ENCODE measurements around the gene ZNF883.
"Not testable (repeated sequence)": the region's sequence is repeated elsewhere in the genome, so short reads cannot be mapped to it uniquely, and the experiment has no call there.

Gene ZNF883

GRCh38 chr9:113011911-113012381 is at the start of gene ZNF883:
TSS of gene ZNF883 (minus strand) at chr9:113012192.
- no peak for DNase-seq

GRCh38 chr9:113061072-113061850 is 49.3 kb upstream of the ZNF883 start:
- not testable (repeated sequence) for DNase-seq

GRCh38 chr9:113059581-113060284 is 47.7 kb upstream of the ZNF883 start:
- DNase-seq, result not testable (repeated sequence)

GRCh38 chr9:113057193-113057592 is 45.2 kb upstream of the ZNF883 start:
- DNase-seq, result no peak

- no peak for DNase-seq
These were observed 44.5 kb upstream of the ZNF883 start, which contains the start of gene ZFP37 for GRCh38 chr9:113056191-113057106. TSS of gene ZFP37 (minus strand) at chr9:113056724. CDS start at chr9:113056688, 36 bp downstream.

GRCh38 chr9:113042884-113043657 is 31.1 kb upstream of the ZNF883 start:
- no peak for DNase-seq

GRCh38 chr9:113026200-113026599 is 14.2 kb upstream of the ZNF883 start:
- DNase-seq, result no peak

- no peak for DNase-seq
These were observed 6.3 kb upstream of the ZNF883 start for GRCh38 chr9:113018247-113018646.

- no peak for DNase-seq
These were observed 500 bp upstream of the ZNF883 start for GRCh38 chr9:113012492-113012891.

GRCh38 chr9:113005777-113006176 is 6.2 kb downstream of the ZNF883 start:
- DNase-seq, result no peak

GRCh38 chr9:112997236-112997941 is 14.6 kb downstream of the ZNF883 start:
- no peak for DNase-seq

GRCh38 chr9:112971415-112971814 is 40.6 kb downstream of the ZNF883 start:
- DNase-seq, result no peak

- no peak for DNase-seq
These were observed 41.1 kb downstream of the ZNF883 start for GRCh38 chr9:112970939-112971338.

- no peak for DNase-seq
These were observed 42.3 kb downstream of the ZNF883 start for GRCh38 chr9:112969730-112970129.

- no peak for DNase-seq
These were observed 56.4 kb downstream of the ZNF883 start for GRCh38 chr9:112955550-112955949.

GRCh38 chr9:112945620-112946208 is 66.3 kb downstream of the ZNF883 start:
- no peak for DNase-seq

GRCh38 chr9:112939418-112939817 is 72.6 kb downstream of the ZNF883 start:
- DNase-seq, result no peak

- DNase-seq, result no peak
These were observed 78.3 kb downstream of the ZNF883 start for GRCh38 chr9:112933696-112934095.

GRCh38 chr9:112925058-112925641 is 86.8 kb downstream of the ZNF883 start:
- no peak for DNase-seq

- DNase-seq, result no peak
These were observed 90.4 kb downstream of the ZNF883 start for GRCh38 chr9:112921549-112921948.

- DNase-seq, result no peak
These were observed 94.0 kb downstream of the ZNF883 start for GRCh38 chr9:112917987-112918362.
